ENCODE results near the gene NTSR1. TPM values are rescaled to one million over a fixed set of nuclear protein-coding genes. Genes with fewer than 3 reads are reported as not detected.
A peak's percentile ranks its signal among the peaks of the same experiment; 100 is the strongest.

The NTSR1 gene
- total and polyA plus RNA-seq, 2 of the 13 experiments (the other 11 are each of a cell fraction or from before 2014, with no cell fraction given): 0.09 to 0.12 TPM

GRCh38 chr20:62697468-62697912 lies 11.1 kb upstream of the NTSR1 start (continued):
- TF ChIP-seq, protein P1, sequence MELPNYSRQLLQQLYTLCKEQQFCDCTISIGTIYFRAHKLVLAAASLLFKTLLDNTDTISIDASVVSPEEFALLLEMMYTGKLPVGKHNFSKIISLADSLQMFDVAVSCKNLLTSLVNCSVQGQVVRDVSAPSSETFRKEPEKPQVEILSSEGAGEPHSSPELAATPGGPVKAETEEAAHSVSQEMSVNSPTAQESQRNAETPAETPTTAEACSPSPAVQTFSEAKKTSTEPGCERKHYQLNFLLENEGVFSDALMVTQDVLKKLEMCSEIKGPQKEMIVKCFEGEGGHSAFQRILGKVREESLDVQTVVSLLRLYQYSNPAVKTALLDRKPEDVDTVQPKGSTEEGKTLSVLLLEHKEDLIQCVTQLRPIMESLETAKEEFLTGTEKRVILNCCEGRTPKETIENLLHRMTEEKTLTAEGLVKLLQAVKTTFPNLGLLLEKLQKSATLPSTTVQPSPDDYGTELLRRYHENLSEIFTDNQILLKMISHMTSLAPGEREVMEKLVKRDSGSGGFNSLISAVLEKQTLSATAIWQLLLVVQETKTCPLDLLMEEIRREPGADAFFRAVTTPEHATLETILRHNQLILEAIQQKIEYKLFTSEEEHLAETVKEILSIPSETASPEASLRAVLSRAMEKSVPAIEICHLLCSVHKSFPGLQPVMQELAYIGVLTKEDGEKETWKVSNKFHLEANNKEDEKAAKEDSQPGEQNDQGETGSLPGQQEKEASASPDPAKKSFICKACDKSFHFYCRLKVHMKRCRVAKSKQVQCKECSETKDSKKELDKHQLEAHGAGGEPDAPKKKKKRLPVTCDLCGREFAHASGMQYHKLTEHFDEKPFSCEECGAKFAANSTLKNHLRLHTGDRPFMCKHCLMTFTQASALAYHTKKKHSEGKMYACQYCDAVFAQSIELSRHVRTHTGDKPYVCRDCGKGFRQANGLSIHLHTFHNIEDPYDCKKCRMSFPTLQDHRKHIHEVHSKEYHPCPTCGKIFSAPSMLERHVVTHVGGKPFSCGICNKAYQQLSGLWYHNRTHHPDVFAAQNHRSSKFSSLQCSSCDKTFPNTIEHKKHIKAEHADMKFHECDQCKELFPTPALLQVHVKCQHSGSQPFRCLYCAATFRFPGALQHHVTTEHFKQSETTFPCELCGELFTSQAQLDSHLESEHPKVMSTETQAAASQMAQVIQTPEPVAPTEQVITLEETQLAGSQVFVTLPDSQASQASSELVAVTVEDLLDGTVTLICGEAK (IDR thresholded peaks at IDR 0.05): no peak
- TF ChIP-seq, protein P1 (CRISPR knock-in tag; IDR thresholded peaks at IDR 0.05): no peak
- TF ChIP-seq TEAD3 (CRISPR knock-in tag; optimal IDR thresholded peaks at IDR 0.05; ENCODE audit: borderline replicate concordance) (peak; percentile 10), ZBTB1 (CRISPR knock-in tag; IDR thresholded peaks at IDR 0.05; ENCODE audit: borderline replicate concordance) (0 out of 2 replicates have a peak, but pooled peaks have one; percentile 38), ZNF138 (CRISPR knock-in tag; IDR thresholded peaks at IDR 0.05; ENCODE audit: low read depth) (no peak), ZMAT3 (CRISPR knock-in tag; conservative IDR thresholded peaks at IDR 0.05) (no peak), EZH2 (conservative IDR thresholded peaks at IDR 0.05; ENCODE audit: low read depth, low read length) (peak; percentile 67; the same call in 1 of the 2 replicates), SALL2 (CRISPR knock-in tag; IDR thresholded peaks at IDR 0.05) (no peak), ZNF136 (CRISPR knock-in tag; IDR thresholded peaks at IDR 0.05; ENCODE audit: low read depth) (no peak), ZBTB8A (CRISPR knock-in tag; IDR thresholded peaks at IDR 0.05; ENCODE audit: borderline replicate concordance, low read depth) (no peak)
- TF ChIP-seq, protein P2, sequence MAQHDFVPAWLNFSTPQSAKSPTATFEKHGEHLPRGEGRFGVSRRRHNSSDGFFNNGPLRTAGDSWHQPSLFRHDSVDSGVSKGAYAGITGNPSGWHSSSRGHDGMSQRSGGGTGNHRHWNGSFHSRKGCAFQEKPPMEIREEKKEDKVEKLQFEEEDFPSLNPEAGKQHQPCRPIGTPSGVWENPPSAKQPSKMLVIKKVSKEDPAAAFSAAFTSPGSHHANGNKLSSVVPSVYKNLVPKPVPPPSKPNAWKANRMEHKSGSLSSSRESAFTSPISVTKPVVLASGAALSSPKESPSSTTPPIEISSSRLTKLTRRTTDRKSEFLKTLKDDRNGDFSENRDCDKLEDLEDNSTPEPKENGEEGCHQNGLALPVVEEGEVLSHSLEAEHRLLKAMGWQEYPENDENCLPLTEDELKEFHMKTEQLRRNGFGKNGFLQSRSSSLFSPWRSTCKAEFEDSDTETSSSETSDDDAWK (CRISPR knock-in tag; IDR thresholded peaks at IDR 0.05): no peak
- TF ChIP-seq, protein P3, sequence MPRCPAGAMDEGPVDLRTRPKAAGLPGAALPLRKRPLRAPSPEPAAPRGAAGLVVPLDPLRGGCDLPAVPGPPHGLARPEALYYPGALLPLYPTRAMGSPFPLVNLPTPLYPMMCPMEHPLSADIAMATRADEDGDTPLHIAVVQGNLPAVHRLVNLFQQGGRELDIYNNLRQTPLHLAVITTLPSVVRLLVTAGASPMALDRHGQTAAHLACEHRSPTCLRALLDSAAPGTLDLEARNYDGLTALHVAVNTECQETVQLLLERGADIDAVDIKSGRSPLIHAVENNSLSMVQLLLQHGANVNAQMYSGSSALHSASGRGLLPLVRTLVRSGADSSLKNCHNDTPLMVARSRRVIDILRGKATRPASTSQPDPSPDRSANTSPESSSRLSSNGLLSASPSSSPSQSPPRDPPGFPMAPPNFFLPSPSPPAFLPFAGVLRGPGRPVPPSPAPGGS (CRISPR knock-in tag; IDR thresholded peaks at IDR 0.05): no peak
- TF ChIP-seq, protein P4, sequence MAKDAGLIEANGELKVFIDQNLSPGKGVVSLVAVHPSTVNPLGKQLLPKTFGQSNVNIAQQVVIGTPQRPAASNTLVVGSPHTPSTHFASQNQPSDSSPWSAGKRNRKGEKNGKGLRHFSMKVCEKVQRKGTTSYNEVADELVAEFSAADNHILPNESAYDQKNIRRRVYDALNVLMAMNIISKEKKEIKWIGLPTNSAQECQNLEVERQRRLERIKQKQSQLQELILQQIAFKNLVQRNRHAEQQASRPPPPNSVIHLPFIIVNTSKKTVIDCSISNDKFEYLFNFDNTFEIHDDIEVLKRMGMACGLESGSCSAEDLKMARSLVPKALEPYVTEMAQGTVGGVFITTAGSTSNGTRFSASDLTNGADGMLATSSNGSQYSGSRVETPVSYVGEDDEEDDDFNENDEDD (CRISPR knock-in tag; IDR thresholded peaks at IDR 0.05; ENCODE audit: borderline replicate concordance): no peak
